ENCODE results near the gene TMEM181.
"Not testable (repeated sequence)": the region's sequence is repeated elsewhere in the genome, so short reads cannot be mapped to it uniquely, and the experiment has no call there.

The TMEM181 gene

DNA sequence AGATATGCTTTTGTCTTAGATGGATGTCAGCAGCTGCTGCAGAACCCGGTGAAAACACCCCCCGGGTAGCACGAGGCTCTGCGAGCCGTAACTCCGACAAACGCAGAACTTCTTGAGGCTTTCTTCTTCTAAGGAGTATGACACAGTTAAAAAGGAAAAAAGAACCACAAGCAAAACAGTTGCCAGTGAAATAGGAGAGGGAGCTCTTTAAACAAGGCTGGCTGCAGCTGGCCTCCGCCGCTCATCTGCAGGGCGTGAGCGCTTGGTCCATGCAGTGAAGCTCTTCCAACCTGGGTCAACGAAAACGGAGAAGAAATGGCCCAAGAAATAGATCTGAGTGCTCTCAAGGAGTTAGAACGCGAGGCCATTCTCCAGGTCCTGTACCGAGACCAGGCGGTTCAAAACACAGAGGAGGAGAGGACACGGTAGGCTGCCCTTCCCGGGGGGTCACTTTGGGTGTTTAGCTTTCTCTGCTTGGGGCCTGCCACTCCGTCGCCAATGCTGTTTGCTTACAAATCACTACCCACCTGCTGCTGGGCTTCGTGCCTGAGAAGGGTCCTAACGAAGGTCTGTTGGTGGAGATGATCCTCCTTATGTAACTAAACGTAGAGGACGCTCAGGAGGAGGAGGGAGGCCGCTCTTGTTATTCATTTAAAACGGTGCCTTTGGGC, 103.2 kb downstream of the TMEM181 start:
- DNase-seq, result peak; percentile 54

DNA sequence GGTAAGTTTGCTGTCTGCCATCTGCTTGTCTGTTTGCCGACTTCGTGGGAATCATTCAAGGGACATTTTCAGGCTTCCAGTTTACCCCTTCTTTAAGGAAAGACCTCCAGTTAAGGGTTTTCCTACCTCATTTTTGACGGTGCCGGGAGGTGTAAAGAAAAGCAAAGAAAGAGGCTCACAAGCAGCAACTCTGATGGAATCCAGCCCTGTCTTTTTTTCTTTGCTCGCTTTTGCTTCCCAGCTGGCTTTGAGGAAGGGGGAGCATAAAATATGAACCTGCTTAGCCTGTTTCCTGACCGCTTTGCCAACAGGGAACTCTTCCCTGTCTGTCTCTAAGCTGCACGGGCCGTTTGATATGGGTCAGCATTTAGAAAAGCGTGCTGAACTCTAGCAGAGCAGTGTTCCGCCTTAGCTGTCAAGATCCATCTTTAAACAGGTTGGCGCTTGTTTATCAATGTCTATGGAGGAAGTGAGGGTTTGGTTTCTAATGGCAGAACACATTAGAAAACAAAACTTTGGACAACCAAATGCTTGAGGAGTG, 103.8 kb downstream of the TMEM181 start:
- DNase-seq, result peak; percentile 59

DNA sequence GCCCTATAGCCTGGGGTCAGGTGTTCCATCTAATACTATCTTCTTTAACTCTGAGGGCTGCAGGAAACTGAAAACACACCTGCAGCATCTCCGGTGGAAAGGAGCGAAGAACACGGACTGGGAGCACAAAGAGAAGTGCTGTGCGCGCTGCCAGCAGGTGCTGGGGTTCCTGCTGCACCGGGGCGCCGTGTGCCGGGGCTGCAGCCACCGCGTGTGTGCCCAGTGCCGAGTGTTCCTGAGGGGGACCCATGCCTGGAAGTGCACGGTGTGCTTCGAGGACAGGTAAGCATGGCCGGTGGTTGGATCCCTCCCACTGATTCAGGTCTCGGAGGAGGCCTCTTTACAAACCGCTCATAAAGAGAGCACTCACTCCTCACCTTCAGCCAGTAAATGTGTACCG, 105.4 kb downstream of the TMEM181 start:
- DNase-seq, result no peak

DNA sequence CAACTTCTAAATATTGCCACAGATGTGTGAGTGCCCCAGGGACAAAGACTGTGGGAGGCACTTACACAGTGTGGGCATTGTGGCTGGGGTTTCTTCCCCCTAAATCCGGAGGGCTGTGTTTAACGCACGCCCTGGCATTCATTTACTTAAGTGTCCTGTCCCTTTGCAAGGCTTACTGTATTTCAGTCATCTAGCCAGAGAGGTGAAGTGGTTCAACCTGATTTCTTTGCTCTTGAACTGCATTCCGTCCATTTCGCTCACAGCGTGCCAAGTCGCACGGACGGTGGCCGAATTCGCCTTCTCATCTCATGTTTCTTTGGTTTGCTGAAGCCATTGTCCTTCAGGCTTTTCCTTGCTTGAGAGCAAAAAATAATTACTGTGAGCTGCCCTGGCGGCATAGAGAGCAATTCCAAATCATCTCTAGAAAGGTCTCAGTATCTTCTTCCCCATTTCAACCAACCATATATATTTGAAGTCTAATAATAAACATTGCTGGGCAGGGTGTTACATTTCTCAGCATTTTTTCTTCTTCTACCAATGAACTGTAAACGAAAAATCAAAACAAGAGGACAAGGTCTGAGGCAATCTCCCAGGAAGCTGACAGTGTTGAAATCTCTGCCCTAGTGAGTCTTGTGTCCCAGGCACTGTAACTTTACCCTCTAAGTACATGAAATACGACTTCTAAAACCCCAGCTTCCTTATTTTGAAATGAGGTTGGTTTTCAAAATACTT, 106.9 kb downstream of the TMEM181 start:
- DNase-seq, result peak; percentile 80

DNA sequence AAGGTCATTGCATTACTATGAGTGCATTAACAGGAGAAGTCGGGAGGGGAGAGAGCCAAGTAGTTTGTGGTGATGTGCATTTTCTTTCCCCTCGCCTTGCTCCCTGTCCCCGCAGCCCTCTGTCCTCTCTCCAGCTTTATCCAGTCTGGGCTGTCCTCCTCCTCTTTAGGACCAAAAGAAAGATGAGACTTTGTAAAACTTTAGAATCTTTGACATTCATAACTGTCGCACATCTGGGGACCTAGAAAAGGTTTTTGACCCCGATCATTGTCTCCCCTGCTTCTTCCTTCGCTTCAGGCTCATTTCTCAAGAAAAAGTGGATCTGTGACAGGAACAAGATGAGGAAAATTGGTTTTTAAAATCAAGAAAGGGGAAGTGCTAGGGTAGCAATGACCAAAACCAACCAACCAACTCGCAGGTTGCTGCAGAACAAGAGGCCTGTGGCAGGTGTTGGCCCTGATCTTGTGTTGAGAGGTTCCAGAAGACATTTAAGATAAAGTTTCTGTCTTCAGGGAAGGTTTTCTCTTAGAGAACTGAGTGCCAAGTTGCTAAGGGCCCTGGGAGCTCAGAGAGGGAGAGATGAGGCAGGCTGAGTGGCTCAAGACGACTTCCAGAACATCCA, 107.6 kb downstream of the TMEM181 start:
- DNase-seq, result no peak

DNA sequence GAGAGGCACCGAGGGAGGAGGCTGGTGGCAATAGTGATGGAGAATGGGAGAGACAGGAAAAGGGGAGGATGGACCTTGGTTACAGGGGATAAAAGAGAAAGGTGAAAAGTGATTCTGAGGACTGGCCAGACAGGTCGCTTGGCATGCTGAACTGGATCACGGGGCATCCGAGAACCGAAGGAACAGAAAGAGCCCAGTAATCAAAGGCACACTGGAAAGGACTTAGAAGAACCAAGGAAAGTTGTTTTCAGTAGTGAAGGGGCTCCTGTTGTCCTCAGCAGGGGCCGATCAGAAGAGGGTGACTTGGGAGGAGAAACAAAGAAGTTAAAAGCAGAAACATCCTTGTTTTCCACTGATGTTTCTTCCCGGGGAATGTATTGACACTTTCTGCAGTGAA, 108.8 kb downstream of the TMEM181 start:
- no peak for DNase-seq

DNA sequence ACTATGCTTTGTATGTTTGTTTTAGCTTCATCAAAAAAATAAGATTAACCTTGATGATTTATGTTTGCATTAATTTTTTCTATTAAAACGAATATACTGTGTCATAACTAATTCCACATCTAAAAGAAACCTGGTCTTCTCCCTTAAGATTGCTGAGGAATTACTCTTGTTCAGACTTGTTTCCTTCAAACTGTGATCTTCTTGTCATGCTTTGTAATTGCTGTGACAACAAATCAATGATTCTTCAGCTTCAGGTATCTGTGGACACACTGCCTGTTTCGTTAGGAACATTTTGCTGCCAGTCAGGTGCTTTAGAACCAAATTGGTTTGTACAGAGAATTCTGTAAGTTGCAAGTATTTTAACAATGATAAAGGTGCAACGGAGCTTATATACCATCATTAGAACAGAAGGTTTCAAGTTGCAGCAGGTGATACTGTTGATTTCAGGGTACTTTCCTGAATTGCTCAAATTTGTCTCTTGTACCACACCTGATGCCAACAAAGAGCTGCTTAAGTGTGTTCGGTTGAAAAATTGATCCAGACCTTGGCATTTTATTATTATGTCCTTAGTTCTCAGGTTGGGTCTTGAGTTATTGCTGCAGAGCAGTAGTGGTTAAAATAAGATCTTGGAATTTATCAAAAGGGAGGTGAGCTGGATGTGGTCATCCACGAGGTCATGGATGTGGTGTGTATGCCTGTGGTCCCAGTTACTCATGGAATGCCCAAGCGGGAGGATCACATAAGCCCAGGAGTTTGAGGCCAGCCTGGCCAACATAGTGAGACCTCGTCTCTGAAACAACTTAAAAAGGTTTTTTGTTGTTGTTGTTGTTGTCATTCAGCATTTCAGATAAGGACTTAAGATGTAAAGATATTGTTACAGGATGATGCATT, 109.5 kb downstream of the TMEM181 start:
- DNase-seq, result no peak

DNA sequence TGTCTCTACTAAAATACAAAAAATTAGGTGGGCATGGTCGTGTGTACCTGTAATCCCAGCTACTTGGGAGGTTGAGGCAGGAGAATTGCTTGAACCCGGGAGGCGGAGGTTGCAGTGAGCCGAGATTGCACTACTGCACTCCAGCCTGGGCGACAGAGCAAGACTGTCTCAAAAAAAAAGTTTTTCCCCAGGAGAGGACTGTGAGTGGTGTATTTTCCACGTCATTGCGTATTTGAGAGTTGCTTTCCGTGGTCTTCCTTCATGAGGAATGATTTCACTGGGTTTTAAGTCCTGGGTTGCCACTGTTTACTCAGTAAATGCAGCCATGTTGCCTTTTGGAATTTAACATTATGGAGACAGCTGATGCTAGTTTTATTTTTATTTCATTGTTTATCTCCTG, 112.2 kb downstream of the TMEM181 start:
- not testable (repeated sequence) for DNase-seq

DNA sequence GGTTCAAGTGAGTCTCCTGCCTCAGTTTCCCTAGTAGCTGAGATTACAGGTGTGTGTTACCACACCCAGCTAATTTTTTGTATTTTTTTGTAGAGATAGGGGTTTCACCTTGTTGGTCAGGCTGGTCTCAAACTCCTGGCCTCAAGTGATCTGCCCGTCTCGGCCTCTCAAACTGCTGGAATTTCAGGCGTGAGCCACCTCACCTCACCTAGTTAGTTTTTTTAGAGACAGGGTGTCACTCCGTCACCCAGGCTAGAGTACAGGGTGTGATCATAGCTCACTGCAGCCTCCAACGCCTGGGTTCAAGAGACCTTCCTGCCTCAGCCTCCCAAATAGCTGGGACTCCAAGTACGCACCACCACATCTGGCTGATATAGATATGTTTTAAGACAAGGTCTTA, 112.8 kb downstream of the TMEM181 start:
- DNase-seq, result no peak

DNA sequence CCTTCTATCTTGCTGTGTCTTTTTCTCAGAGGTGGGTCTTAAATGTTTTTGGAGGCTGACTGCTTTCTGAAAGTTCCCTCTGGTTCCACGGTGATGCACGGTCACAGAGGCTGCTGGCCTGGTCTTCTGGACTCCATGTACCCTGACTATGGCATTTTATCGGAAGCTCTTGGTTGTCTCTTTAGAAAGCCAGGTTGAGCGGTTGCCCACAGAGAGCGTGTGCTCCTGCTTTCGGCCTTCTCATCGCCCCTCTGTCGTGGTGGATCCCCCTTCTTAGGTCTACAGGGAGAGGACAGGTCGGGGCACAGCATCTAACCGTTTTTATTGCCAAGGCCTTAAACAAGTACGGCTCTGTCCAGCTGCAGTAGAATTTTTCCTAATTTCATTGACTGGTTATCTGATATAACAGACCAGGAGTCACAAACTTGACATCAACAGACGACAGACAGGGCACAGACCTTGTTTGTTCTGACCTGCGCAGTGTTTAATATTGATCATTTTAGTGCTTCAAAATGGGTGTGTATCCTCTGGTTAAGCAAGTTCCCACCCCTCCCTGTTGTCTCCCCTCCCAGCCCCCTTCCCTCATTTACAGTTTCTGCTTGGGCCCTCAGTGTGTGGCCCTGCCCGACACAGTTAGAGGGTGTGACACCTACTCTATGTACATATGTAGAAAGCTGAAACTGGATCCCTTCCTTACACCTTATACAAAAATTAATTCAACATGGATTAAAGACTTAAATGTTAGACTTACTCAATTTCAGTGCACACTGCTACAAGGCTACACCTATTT, 114.6 kb downstream of the TMEM181 start:
- DNase-seq, result no peak

DNA sequence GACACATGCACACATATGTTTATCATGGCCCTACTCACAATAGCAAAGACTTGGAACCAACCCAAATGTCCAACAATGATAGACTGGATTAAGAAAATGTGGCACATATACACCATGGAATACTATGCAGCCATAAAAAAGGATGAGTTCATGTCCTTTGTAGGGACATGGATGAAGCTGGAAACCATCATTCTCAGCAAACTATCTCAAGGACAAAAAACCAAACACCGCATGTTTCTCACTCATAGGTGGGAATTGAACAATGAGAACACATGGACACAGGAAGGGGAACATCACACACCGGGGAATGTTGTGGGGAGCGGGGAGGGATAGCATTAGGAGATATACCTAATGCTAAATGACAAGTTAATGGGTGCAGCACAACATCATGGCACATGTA, 117.2 kb downstream of the TMEM181 start:
- not testable (repeated sequence) for DNase-seq

DNA sequence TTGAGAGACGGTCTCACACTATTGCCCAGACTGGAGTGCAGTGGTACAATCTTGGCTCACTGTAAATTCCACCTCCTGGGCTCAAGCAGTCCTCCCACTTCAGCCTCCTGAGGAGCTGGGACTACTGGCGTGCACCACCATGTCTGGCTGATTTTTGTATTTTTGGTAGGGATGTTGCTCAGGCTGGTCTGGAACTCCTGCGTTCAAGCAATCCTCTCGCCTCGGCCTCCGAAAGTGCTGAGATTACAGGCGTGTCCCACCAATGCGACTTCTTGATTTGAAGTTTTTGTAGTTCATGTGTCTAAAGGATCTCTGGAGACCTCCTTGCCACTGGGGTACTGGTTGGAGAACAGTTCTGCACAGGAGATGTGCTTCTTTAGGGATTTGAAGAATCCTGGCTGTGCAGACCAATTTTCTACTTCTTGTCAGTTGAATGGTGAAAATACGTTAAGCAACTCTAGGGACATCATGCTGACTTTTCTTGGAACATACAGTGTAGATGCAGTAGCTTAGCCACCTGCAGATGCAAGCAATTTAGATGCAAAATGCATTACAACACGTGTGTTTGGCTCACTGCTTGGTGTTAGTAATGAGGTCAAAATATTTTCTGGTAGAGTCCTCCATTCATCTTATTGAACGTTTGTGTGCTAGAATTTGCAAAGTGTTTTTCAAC, 118.2 kb downstream of the TMEM181 start:
- DNase-seq, result no peak

DNA sequence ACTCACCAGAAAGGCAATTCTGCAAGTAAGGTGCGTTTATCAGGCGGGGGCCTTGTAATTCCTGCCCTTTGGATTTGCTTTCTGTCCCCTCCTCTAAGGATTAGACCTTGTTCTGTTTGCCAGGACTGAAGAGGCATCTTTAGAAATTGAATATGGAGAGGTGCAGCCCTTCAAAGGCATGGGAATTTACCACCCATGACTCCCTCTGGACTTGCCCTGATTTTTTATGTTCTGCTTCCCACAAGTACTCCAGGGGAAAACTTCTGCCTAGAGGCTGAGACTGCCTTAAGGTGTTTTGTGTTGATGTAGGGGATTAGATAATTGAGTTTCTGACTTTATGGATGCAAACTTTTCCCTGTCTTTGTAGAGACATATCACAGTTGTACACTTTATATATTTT, 120.1 kb downstream of the TMEM181 start:
- DNase-seq, result no peak

DNA sequence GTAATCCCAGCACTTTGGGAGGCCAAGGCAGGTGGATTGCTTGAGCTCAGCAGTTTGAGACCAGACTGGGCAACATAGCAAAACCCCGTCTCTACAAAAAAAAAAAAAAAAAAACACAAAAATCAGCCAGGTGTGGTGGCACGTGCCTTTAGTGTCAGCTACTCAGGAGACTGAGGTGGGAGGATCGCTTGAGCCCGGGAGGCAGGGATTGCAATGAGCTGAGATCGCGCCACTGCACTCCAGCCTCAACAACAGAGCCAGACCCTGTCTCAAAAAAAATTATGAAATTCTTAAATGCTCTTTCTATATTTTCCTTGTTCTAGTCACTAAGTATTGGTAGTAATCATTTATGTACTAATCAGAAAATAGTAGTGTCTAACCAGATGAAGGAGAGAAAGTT, 120.6 kb downstream of the TMEM181 start:
- DNase-seq, result no peak

DNA sequence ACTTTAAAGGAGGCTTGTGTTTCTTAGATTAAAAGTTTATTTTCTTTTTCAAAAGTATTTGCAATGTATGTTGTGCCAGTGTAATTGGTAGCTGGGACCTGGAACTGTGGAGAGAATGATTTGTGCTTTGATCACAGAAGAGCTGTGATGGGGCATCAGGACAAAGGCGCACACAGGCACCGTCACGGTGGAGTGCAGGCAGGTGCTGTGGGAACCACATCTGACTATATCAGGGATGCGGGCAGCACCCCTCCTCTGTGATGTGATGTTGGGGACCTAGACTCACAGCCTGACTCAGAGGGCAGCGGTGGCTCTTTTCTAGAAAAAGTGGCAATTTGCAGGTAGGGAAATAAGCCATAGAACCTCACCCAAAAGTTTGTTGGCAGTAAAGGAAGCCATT, 124.4 kb downstream of the TMEM181 start:
- no peak for DNase-seq

DNA sequence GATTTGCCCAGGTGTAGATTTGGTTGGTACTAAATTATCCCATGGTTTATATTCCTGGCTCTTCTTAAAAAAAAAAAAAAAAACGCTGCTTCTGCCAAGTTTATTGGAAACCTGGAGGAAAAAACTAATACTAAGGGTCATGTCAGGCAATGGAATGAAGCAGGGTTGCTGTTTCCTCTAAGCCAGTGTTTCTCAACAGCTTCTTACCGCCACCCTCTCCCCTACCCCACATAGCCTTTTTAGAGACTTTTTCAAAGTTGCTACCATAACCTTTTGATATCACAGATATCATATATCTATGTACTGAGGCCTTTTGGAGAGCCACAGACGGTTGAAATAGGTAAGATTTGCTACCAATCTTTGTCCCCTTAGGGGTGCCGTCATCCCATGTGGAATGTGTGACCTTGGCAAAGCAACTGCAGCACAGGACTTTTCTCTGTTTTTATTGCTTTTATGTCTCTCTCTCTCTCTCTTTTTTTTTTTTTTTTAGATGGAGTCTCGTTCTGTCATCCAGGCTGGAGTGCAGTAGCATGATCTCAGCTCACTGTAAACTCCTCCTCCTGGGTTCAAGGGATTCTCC, 124.9 kb downstream of the TMEM181 start:
- no peak for DNase-seq
